Breast epithelium (tissue), 4 donors: ENCODE data around the gene CFI. TPM values are rescaled to one million over a fixed set of nuclear protein-coding genes. Genes with fewer than 3 reads are reported as not detected.

ENCODE experiments used
- DNase-seq, 2 donors: peaks; one replicate each; pipeline ENCODE4 v3.0.0-alpha.2; 2019; ENCODE audit warnings: low spot score in 2 of 2
- H3K27ac ChIP-seq, 2 donors: fragments of 200-600 bp; sonication (generic) in 1 of 2; one replicate each; pipeline ENCODE4 v1.5.1; 2016 to 2019; ENCODE audit warnings: mild to moderate bottlenecking in 1 of 2
- H3K27me3 ChIP-seq, 2 donors: fragments of 200-600 bp; sonication (generic) in 1 of 2; one replicate each; pipeline versions ENCODE4 v1.5.1 to v1.6.0; 2017 to 2019; ENCODE audit warnings: control low read depth in 1 of 2, mild to moderate bottlenecking in 1 of 2
- H3K36me3 ChIP-seq: fragments of 200-600 bp; one replicate; pipeline ENCODE4 v1.5.1; 2019
- H3K4me1 ChIP-seq, 2 donors: fragments of 200-600 bp; sonication (generic); one replicate each; pipeline ENCODE4 v1.5.1; 2016 to 2019; ENCODE audit warnings: control low read depth in 1 of 2
- H3K4me3 ChIP-seq, 3 donors: fragments of 200-600 bp; sonication (generic); 1 replicate in 2 of 3; 2 replicates in 1 of 3; pipeline ENCODE4 v1.5.1; 2016 to 2019; ENCODE audit warnings: mild to moderate bottlenecking in 3 of 3, moderate library complexity in 2 of 3
- H3K9me3 ChIP-seq, 2 donors: fragments of 200-600 bp; sonication (generic) in 1 of 2; one replicate each; pipeline ENCODE4 v1.5.1; 2016 to 2019; ENCODE audit warnings: control low read depth in 1 of 2
- POLR2A ChIP-seq: fragments of 450-650 bp; IDR thresholded peaks from one replicate; pipeline ENCODE4 v1.6.1; 2016; ENCODE audit warnings: antibody characterized with exemption, mild to moderate bottlenecking, moderate library complexity
- POLR2AphosphoS5 ChIP-seq, 3 donors: sonication (generic); formaldehyde crosslinking; IDR thresholded peaks; one replicate each; pipeline ENCODE4 v1.6.1; 2017; ENCODE audit warnings: antibody characterized with exemption in 3 of 3
- intact Hi-C: fragments of 100-400 bp; cut with DNase I; formaldehyde crosslinking; loops from one replicate; pipeline ENCODE4 v1.15.1; 2023; ENCODE audit warnings: low total_unique reads
- total RNA-seq, 3 donors: library from RNA; depleted of rRNA; stranded (reverse); fragments of >200 nt; gene quantifications; one replicate each; pipeline ENCODE4 v1.1.0, GENCODE V29; 2016
- TF ChIP-seq, protein P1 (sequence below), 3 donors: fragments of 450-650 bp; IDR thresholded peaks; one replicate each; pipeline ENCODE4 v1.5.1; 2016 to 2017; ENCODE audit warnings: antibody characterized with exemption in 3 of 3, mild to moderate bottlenecking in 3 of 3, moderate library complexity in 3 of 3

The CFI gene
- total RNA-seq, 3 donors from 2014 or later, result 15.8 to 56.5 (median 32.1) TPM

DNA sequence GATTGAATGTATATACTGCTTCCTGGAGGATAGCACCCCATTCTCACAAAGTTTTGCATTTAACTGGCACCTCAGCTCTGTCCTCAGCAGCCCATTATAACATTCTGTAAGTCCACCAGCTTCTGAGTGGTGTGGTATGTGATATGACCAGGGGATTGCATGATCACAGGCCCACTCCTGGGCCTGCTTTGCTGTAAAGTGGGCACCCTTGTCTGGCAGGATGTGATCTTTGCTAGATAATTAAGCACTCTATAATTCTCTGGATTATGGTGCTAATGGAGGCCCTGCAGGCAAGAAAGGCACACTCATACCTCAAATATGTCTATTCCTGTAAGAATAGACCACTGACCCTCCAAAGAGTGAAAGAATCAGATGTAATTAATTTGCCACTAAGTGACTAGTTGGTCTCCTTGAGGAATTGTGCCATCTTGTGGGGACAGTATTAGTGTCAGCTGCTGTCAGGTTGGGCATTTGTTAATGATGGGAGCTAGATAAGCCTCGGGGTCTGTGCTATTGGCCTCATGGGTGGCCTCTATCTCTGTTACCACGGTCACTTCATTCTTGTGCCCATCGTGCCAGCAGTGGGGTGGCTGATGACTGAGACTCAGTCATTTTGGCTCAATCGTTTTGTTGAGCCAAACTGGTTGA lies 2.2 kb upstream of the CFI start:
- TF ChIP-seq, protein P1, sequence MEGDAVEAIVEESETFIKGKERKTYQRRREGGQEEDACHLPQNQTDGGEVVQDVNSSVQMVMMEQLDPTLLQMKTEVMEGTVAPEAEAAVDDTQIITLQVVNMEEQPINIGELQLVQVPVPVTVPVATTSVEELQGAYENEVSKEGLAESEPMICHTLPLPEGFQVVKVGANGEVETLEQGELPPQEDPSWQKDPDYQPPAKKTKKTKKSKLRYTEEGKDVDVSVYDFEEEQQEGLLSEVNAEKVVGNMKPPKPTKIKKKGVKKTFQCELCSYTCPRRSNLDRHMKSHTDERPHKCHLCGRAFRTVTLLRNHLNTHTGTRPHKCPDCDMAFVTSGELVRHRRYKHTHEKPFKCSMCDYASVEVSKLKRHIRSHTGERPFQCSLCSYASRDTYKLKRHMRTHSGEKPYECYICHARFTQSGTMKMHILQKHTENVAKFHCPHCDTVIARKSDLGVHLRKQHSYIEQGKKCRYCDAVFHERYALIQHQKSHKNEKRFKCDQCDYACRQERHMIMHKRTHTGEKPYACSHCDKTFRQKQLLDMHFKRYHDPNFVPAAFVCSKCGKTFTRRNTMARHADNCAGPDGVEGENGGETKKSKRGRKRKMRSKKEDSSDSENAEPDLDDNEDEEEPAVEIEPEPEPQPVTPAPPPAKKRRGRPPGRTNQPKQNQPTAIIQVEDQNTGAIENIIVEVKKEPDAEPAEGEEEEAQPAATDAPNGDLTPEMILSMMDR (IDR thresholded peaks at IDR 0.05), result peak in 2 of 3 donors; percentile 35 to 39
- TF ChIP-seq POLR2A, result no peak
- TF ChIP-seq POLR2AphosphoS5 (IDR thresholded peaks at IDR 0.05), result no peak
- Histone ChIP-seq H3K4me3 (no peak overlapping the region), H3K4me1 (no peaks in the 10 kb centered on the region), H3K36me3 (no peaks in the 10 kb centered on the region), H3K27ac (no peak overlapping the region), H3K9me3 (no peaks in the 10 kb centered on the region), H3K27me3 (no peaks in the 10 kb centered on the region)
- intact Hi-C loops, result no loop called here
- no peak for DNase-seq

DNA sequence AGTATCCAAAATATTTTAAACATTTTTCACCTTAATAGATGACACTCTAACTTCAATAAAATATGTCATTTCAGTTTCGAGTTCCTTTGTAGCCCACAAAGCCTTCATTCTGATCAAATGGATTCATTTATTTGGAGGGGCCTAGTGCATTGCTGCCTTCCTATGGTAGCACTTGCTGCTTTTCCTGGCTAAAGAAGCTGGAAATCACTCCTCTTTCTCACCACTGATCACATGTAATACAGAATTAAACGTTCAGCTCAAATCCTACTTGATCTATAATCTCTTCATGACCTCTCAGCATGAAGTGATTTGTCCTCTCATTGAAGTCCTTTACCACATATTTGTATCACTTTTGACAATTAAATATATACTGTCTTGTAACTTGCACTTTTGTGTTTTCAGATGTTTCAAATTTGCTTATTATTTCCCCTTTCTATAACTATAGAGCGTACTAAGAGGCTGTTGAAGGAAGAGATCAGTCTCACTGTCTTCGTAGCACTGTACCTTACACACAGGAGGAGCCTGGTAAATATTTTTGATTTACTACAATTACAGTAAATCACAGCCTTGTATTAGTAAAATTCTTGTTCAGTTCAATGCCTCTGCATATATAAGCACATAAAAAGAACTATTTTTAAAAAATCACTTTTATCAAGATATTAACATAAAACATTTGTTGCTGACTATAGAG lies 555 bp downstream of the CFI start:
- H3K9me3 ChIP-seq, result peaks cover 0 to 10% of the 10 kb centered on the region in 2 donors
- no peaks in the 10 kb centered on the region for H3K4me1 ChIP-seq
- H3K4me3 ChIP-seq, result peak overlapping the region; percentile 17 to 51 (median 36)
- no peaks in the 10 kb centered on the region for H3K27me3 ChIP-seq
- DNase-seq, result no peak
- no peaks in the 10 kb centered on the region for H3K36me3 ChIP-seq
- intact Hi-C loops, result no loop called here
- H3K27ac ChIP-seq, result peak overlapping the region; percentile 56 to 65
- TF ChIP-seq, protein P1 (IDR thresholded peaks at IDR 0.05), result no peak
- TF ChIP-seq POLR2AphosphoS5 (IDR thresholded peaks at IDR 0.05) (no peak), POLR2A (no peak)

DNA sequence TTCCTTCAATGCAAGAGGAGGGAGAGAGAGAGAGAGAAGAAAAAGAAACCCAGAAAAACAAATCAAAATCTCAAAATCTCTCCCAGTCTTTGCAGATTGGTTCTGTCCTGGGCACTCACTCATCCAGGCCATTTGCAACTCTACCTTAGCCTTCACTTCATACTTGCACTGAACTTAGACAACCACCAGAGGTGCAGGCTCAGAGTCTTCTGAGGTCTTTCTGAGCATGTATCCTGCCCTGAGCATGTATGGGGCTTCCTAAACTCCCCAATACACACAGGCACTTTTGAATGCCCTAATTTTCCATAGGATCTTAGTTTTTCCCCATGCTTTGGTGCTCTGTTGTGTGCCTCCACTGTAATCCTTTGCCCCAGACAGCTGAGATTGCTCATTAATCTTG lies 2.9 kb downstream of the CFI start:
- intact Hi-C loops, result no loop called here
- no peaks in the 10 kb centered on the region for H3K4me1 ChIP-seq
- TF ChIP-seq POLR2AphosphoS5 (IDR thresholded peaks at IDR 0.05), result no peak
- TF ChIP-seq POLR2A, result no peak
- TF ChIP-seq, protein P1 (IDR thresholded peaks at IDR 0.05), result no peak
- peaks cover 0 to 24% of the 10 kb centered on the region in 2 donors for H3K9me3 ChIP-seq
- no peaks in the 10 kb centered on the region for H3K27me3 ChIP-seq
- DNase-seq, result no peak
- H3K36me3 ChIP-seq, result no peaks in the 10 kb centered on the region
- H3K27ac ChIP-seq, result no peak overlapping the region
- no peak overlapping the region for H3K4me3 ChIP-seq

DNA sequence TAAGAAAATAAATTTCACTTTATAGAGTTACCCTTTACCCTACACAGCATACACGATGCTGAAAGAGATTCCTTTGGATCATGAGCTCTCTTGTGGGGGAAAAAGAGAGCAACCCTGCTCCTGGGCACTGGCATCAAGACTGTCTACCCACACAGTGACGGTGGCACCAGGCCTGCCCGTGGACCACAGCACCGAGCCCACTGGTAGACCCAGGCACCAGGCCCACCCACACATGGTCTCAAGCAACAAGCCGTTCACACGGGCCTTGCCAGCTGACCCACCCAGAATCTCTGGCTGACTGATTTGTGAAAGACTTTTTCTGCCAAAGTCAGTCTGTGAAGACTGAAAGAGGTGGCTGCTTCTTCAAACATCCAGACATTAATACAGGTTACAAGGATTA lies 6.7 kb downstream of the CFI start:
- intact Hi-C loops, result no loop called here
- Histone ChIP-seq H3K9me3 (peaks cover 0 to 24% of the 10 kb centered on the region in 2 donors), H3K4me3 (no peak overlapping the region), H3K27me3 (no peaks in the 10 kb centered on the region), H3K4me1 (no peaks in the 10 kb centered on the region), H3K36me3 (no peaks in the 10 kb centered on the region), H3K27ac (no peak overlapping the region)
- TF ChIP-seq POLR2AphosphoS5 (IDR thresholded peaks at IDR 0.05) (no peak), POLR2A (no peak)
- TF ChIP-seq, protein P1 (IDR thresholded peaks at IDR 0.05), result no peak
- DNase-seq, result no peak

DNA sequence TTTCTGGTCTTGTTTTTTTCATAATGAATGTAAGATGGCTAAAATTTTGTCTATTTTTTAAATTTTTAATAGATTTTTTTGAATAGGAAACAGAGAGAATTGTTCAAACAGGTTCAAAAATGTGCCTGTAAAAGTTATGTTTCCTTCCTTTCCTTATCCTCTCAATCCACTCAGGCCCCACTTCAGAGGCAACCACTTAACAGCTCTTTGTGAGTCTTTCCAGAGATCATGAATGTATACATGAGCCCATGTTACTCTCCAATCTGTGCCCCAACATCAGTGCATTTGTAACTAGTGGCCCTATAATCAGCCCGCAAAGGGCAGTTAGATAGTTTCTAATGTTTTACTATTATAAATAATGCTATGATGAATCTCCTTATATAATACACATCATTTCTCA lies 14.0 kb downstream of the CFI start:
- no peak for TF ChIP-seq POLR2AphosphoS5 (IDR thresholded peaks at IDR 0.05)
- TF ChIP-seq, protein P1 (IDR thresholded peaks at IDR 0.05), result no peak
- TF ChIP-seq POLR2A, result no peak
- Histone ChIP-seq H3K27me3 (no peaks in the 10 kb centered on the region), H3K4me1 (no peaks in the 10 kb centered on the region), H3K36me3 (no peaks in the 10 kb centered on the region), H3K27ac (no peak overlapping the region), H3K9me3 (no peaks in the 10 kb centered on the region), H3K4me3 (no peak overlapping the region)
- intact Hi-C loops, result no loop called here
- DNase-seq, result no peak
